ENCODE data around the gene CARHSP1.

- no peak for TF ChIP-seq EZH2 (IDR thresholded peaks at IDR 0.05)
- no peak for TF ChIP-seq POLR2AphosphoS5 (IDR thresholded peaks at IDR 0.05; ENCODE audit: borderline replicate concordance, low read depth, low read length)
These were observed 14.0 kb upstream of the CARHSP1 start for GRCh38 chr16:8882725-8883377.

Measured in SK-N-MC (cell line).